PC-3 (cell line): Measurements from ENCODE around the gene DPH7.

Experiments used
- EZH2 ChIP-seq: fragments of 300-600 bp; sonication (generic); IDR thresholded peaks from one replicate; pipeline ENCODE4 v1.6.1; 2017; ENCODE audit warnings: antibody characterized with exemption, mild to moderate bottlenecking, low read length; ENCODE audit not compliant: unreplicated experiment
- EZH2phosphoT487 ChIP-seq: fragments of 300-600 bp; sonication (generic); IDR thresholded peaks from 2 replicates; pipeline ENCODE4 v1.6.1; 2018; ENCODE audit warnings: mild to moderate bottlenecking, antibody characterized with exemption, low read length, borderline replicate concordance
- TF ChIP-seq, protein P1 (sequence below): fragments of 300-600 bp; sonication (generic); conservative IDR thresholded peaks from 2 replicates; pipeline ENCODE4 v1.5.1; 2017; ENCODE audit warnings: antibody characterized with exemption, low read depth, mild to moderate bottlenecking, low read length

DNA sequence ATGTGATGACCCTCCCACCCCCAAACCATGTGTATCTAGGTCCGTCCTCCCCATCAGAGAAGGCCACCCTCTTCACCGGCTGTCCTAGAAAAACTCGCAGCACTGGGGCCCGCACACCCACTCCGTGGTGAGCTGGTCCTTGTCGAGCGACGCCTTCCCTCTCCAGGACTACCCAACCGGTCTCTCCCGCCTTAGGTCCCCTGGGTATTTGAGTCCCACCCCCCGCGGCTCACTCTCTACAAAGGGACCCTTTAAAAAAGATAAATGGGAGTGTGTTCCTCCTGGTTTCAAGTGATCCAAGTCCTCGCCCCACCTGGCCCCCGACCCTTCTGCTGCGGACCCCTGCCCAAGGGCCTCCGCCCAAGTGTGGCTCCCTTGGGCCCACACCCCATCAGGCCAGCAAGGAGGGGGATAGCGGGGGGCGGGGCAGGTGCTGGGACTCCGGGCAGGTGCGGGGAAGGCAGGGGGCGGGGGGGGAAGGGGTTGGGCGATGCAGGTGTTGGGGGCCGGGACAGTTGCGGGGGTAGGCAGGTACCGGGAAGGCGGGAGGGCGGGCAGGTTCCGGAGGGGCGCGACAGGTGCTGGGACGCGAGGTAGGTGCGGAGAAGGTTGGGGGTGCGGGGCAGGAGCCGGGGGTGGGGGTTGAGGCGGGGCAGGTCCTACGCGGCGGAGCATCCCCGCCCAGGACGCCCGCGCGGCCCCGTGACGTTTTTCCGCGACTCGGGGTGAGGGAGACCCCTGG lies 25.8 kb upstream of the DPH7 start:
- TF ChIP-seq, protein P1, sequence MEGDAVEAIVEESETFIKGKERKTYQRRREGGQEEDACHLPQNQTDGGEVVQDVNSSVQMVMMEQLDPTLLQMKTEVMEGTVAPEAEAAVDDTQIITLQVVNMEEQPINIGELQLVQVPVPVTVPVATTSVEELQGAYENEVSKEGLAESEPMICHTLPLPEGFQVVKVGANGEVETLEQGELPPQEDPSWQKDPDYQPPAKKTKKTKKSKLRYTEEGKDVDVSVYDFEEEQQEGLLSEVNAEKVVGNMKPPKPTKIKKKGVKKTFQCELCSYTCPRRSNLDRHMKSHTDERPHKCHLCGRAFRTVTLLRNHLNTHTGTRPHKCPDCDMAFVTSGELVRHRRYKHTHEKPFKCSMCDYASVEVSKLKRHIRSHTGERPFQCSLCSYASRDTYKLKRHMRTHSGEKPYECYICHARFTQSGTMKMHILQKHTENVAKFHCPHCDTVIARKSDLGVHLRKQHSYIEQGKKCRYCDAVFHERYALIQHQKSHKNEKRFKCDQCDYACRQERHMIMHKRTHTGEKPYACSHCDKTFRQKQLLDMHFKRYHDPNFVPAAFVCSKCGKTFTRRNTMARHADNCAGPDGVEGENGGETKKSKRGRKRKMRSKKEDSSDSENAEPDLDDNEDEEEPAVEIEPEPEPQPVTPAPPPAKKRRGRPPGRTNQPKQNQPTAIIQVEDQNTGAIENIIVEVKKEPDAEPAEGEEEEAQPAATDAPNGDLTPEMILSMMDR = no peak
- no peak for TF ChIP-seq EZH2
- no peak for TF ChIP-seq EZH2phosphoT487
